K562 (cell line): ENCODE data around the gene HOXD4. TPM values are rescaled to one million over a fixed set of nuclear protein-coding genes. Genes with fewer than 3 reads are reported as not detected.

ENCODE experiments used
- ATAC-seq: fragments of 200-7000 bp; cut with Tn5 transposase; 3 replicates; pipeline ENCODE4 v1.9.1; 2020; ENCODE audit warnings: moderate library complexity
- BruUV-seq: library from RNA; stranded (reverse); fragments of 400-500 nt; replicated peaks from 2 replicates; lab custom pipeline; 2021; lab: Mats Ljungman, UMichigan
- CTCF ChIA-PET: fragments of 300-600 bp; formaldehyde crosslinking; extraction: SDS; loops from one replicate; lab custom pipeline; 2021; ENCODE audit warnings: low intra/inter-chr PET ratio; lab: Yijun Ruan, JAX
- POLR2A ChIA-PET: fragments of 300-600, 350-650 bp; sonication (Branson Sonifier 250); formaldehyde crosslinking; extraction: SDS; loops from one replicate; lab custom pipeline; 2021; ENCODE audit warnings: antibody characterized with exemption, inconsistent platforms; lab: Yijun Ruan, JAX
- DNase-seq, 4 experiments: peaks; one replicate each; pipeline versions ENCODE4 v3.0.0 to v3.0.0-alpha.2; 2011 to 2018; ENCODE audit warnings: low spot score in 3 of 4, mixed read lengths in 3 of 4; ENCODE audit errors: extremely low read depth in 1 of 4
- FAIRE-seq: peaks from 2 replicates; lab custom pipeline; 2011; peaks lifted over from hg19 to GRCh38; lab: Jason Lieb, UNC
- H2AFZ ChIP-seq: 2 replicates; pipeline ENCODE4 v1.6.0; 2011; ENCODE audit warnings: low read depth, low read length, control low read depth, inconsistent platforms
- H3K27ac ChIP-seq: fragments of 200-600 bp; 3 replicates; pipeline ENCODE4 v1.8.0; 2011; ENCODE audit warnings: low read depth, mild to moderate bottlenecking, control low read depth, inconsistent platforms, low read length, moderate library complexity, mixed read lengths; ENCODE audit errors: extremely low read depth
- H3K27me3 ChIP-seq, 2 experiments: fragments of 300-600 bp in 1 of 2; 2 replicates in 1 of 2; 3 replicates in 1 of 2; pipeline versions ENCODE4 v1.6.0 to v1.8.0; 2011; ENCODE audit warnings: inconsistent platforms in 2 of 2, low read length in 2 of 2, mild to moderate bottlenecking in 1 of 2, mixed read lengths in 1 of 2, moderate library complexity in 1 of 2; ENCODE audit not compliant: control insufficient read depth in 2 of 2, insufficient read depth in 2 of 2
- H3K36me3 ChIP-seq: fragments of 300-600 bp; 3 replicates; pipeline ENCODE4 v1.8.0; 2011; ENCODE audit warnings: mild to moderate bottlenecking, low read length, inconsistent platforms; ENCODE audit not compliant: control insufficient read depth, insufficient read depth
- H3K4me1 ChIP-seq, 2 experiments: fragments of 200-600 bp in 1 of 2; replicated peaks in 1 of 2; 2 replicates in 1 of 2; 3 replicates in 1 of 2; pipeline versions ENCODE4 v1.5.1 to v1.8.0; 2011; ENCODE audit warnings: inconsistent platforms in 2 of 2, low read length in 2 of 2, mild to moderate bottlenecking in 1 of 2, mixed read lengths in 1 of 2, moderate library complexity in 1 of 2; ENCODE audit not compliant: control insufficient read depth in 2 of 2, insufficient read depth in 2 of 2
- H3K4me2 ChIP-seq: 2 replicates; pipeline ENCODE4 v1.6.1; 2011; ENCODE audit warnings: low read length, control low read depth, inconsistent platforms, mixed read lengths; ENCODE audit not compliant: insufficient read depth
- H3K4me3 ChIP-seq: fragments of 200-600 bp; sonication (generic), shearing (Covaris generic); 2 replicates; pipeline ENCODE4 v1.5.1; 2016; ENCODE audit warnings: control low read depth, inconsistent platforms
- H3K79me2 ChIP-seq: fragments of 200-600 bp; 3 replicates; pipeline ENCODE4 v1.8.0; 2011; ENCODE audit warnings: low read length, inconsistent platforms; ENCODE audit not compliant: control insufficient read depth, insufficient read depth
- H3K9ac ChIP-seq, 2 experiments: 2 replicates each; pipeline versions ENCODE4 v1.6.0 to v1.6.1; 2011; ENCODE audit warnings: low read depth in 2 of 2, low read length in 2 of 2, control low read depth in 1 of 2, inconsistent platforms in 1 of 2, mild to moderate bottlenecking in 1 of 2, mixed read lengths in 1 of 2; ENCODE audit not compliant: insufficient read depth in 1 of 2
- H3K9me1 ChIP-seq: one replicate; pipeline ENCODE4 v1.6.0; 2011; ENCODE audit warnings: inconsistent platforms, mild to moderate bottlenecking, low read length, moderate library complexity; ENCODE audit not compliant: control insufficient read depth, insufficient read depth
- H3K9me3 ChIP-seq: replicated peaks from 2 replicates; pipeline ENCODE4 v1.5.1; 2011; ENCODE audit warnings: low read depth, low read length, inconsistent platforms; ENCODE audit not compliant: control insufficient read depth, insufficient read depth
- H4K20me1 ChIP-seq: replicated peaks from 2 replicates; pipeline ENCODE4 v1.6.1; 2011; ENCODE audit warnings: low read length, inconsistent platforms, mixed read lengths; ENCODE audit not compliant: control insufficient read depth, insufficient read depth
- BRCA1 ChIP-seq, 2 experiments: fragments of 450-650 bp in 1 of 2; sonication (generic) in 1 of 2; formaldehyde crosslinking in 1 of 2; IDR thresholded peaks; 2 replicates each; pipeline versions ENCODE4 v1.5.0 to v1.6.1; 2017 to 2020; ENCODE audit warnings: mild to moderate bottlenecking in 1 of 2, missing genetic modification reagents in 1 of 2
- C11orf30 ChIP-seq: fragments of 450-650 bp; IDR thresholded peaks from 2 replicates; pipeline ENCODE4 v1.6.1; 2016; ENCODE audit warnings: low read depth, mild to moderate bottlenecking
- TEAD1 ChIP-seq, 2 experiments: fragments of 450-650 bp in 1 of 2; sonication (generic) in 1 of 2; formaldehyde crosslinking; IDR thresholded peaks; 2 replicates each; pipeline versions ENCODE4 v1.4.0 to v1.8.0; 2020 to 2022; ENCODE audit warnings: mild to moderate bottlenecking in 2 of 2, missing genetic modification reagents in 1 of 2
- TRIM25 ChIP-seq: fragments of 450-650 bp; IDR thresholded peaks from 2 replicates; pipeline ENCODE4 v1.7.0; 2016; ENCODE audit warnings: borderline replicate concordance
- ZNF354B ChIP-seq: fragments of 250-450 bp; sonication (Bioruptor Pico); IDR thresholded peaks from 2 replicates; pipeline ENCODE4 v1.4.0; 2020
- ZNF583 ChIP-seq: fragments of 250-450 bp; sonication (Bioruptor Pico); IDR thresholded peaks from 2 replicates; pipeline ENCODE4 v1.4.0; 2020
- ZNF780A ChIP-seq: fragments of 250-450 bp; sonication (Bioruptor Pico); IDR thresholded peaks from 2 replicates; pipeline ENCODE4 v1.5.0; 2021; ENCODE audit warnings: mild to moderate bottlenecking
- WGBS: fragments of 100-300 bp; shearing (Covaris generic); methylation state at CpG from one replicate; pipeline ENCODE4 v1.1.6; 2016; ENCODE audit warnings: low coverage, mixed read lengths; ENCODE audit not compliant: insufficient coverage; ENCODE audit errors: missing lambda C conversion rate; 5-methylcytosine and 5-hydroxymethylcytosine counted together
- in situ Hi-C: fragments of 300-500 bp; cut with MboI; formaldehyde crosslinking; loops from 4 replicates; pipeline ENCODE4 v1.15.0; 2018; ENCODE audit warnings: inconsistent platforms, mixed read lengths
- intact Hi-C: fragments of 100-400 bp; cut with micrococcal nuclease; formaldehyde crosslinking; loops from 2 replicates; pipeline ENCODE4 v1.14.2; 2022
- polyA plus RNA-seq, 8 experiments: library from polyadenylated mRNA; depleted of rRNA in 4 of 8; stranded (reverse) in 5 of 8; unstranded in 3 of 8; fragments of >200 nt; fragmentation: Nextera tagmentation in 2 of 8; fragmentation: Illumina TruSeq in 1 of 8; extraction: Ambion mirVana in 2 of 8; extraction: Trizol in 1 of 8; gene quantifications; 2 replicates each; pipeline versions ENCODE4 v1.2.1 to v1.2.3, GENCODE V29; 2011 to 2014; ENCODE audit warnings: inconsistent platforms in 1 of 8, missing spikeins in 1 of 8
- total RNA-seq, 7 experiments: library from RNA; depleted of rRNA in 6 of 7; stranded (reverse); fragments of >200 nt in 6 of 7; fragmentation: Illumina TruSeq in 2 of 7; extraction: Trizol in 2 of 7; gene quantifications; 2 replicates each; pipeline versions ENCODE4 v1.2.1 to v1.2.3, GENCODE V29; 2011 to 2021; ENCODE audit warnings: low replicate concordance in 1 of 7
- TF ChIP-seq, protein P1 (sequence below): fragments of 450-650 bp; IDR thresholded peaks from 2 replicates; pipeline ENCODE4 v1.6.1; 2017; ENCODE audit warnings: mild to moderate bottlenecking, moderate library complexity
- TF ChIP-seq, protein P2 (sequence below), 2 experiments: fragments of 450-650 bp; formaldehyde crosslinking in 1 of 2; IDR thresholded peaks; 2 replicates each; pipeline versions ENCODE4 v1.4.0 to v1.6.1; 2014 to 2020; ENCODE audit warnings: mild to moderate bottlenecking in 2 of 2, borderline replicate concordance in 1 of 2, low read depth in 1 of 2
- TF ChIP-seq, protein P3 (sequence below): sonication (generic); formaldehyde crosslinking; IDR thresholded peaks from 2 replicates; pipeline ENCODE4 v1.8.1; 2022; ENCODE audit warnings: missing genetic modification reagents

Gene HOXD4
- total and polyA plus RNA-seq, 9 of the 15 experiments (the other 6 are each of a cell fraction or from before 2014, with no cell fraction given), result not detected

DNA sequence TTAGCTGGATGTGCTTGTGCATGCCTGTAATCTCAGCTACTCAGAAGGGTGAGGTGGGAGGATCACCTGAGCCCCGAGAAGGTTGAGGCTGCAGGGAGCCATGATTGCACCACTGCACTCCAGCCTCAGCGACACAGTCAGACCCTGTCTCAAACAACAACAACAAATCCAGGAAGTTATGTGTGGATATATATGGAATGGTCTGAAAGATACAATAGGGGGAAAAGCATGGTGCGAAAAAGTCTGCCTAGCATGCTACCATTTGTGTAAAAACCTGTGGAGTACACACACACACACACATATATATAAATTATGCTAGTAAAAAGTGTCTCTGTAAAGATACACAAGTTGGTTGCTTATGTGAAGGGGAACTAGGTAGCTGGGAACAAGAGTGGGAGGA is 30.2 kb downstream of the HOXD4 start:
- no peak for FAIRE-seq
- in situ Hi-C loops (no loop called here), intact Hi-C loops (no loop called here)
- no peaks in the 10 kb centered on the region for H3K36me3 ChIP-seq
- H2AFZ ChIP-seq, result no peak overlapping the region
- peaks cover 0 to 9% of the 10 kb centered on the region in 2 experiments; a peak in 1 of 5 replicates for H3K4me1 ChIP-seq
- H3K79me2 ChIP-seq, result no peaks in the 10 kb centered on the region
- no peak overlapping the region for H3K9ac ChIP-seq
- H3K4me3 ChIP-seq, result no peak overlapping the region
- no peaks in the 10 kb centered on the region for H3K9me1 ChIP-seq
- no peak for DNase-seq
- no peaks in the 10 kb centered on the region for H3K9me3 ChIP-seq
- H3K27ac ChIP-seq, result no peak overlapping the region
- no peak overlapping the region for H3K4me2 ChIP-seq
- WGBS, result 2% methylated on average over 3 of the region's 3 CpGs
- no TSS peak for BruUV-seq
- no peaks in the 10 kb centered on the region for H4K20me1 ChIP-seq
- ChIA-PET CTCF (no interaction called here), POLR2A (interaction anchor here (1.0 kb wide), 1 partner anchor 21 kb away, joined by 3 read pairs; no protein-coding TSS in a partner anchor)
- ATAC-seq, result no peak
- H3K27me3 ChIP-seq, result peaks cover 39 to 55% of the 10 kb centered on the region in 2 experiments
- TF ChIP-seq TRIM25 (no peak), TEAD1 (CRISPR knock-in tag; IDR thresholded peaks at IDR 0.05) (no peak), BRCA1 (IDR thresholded peaks at IDR 0.05) (no peak), BRCA1 (CRISPR knock-in tag; IDR thresholded peaks at IDR 0.05) (no peak), C11orf30 (no peak), ZNF583 (CRISPR knock-in tag) (no peak), ZNF354B (CRISPR knock-in tag) (no peak), ZNF780A (CRISPR knock-in tag) (no peak)
- TF ChIP-seq, protein P1, sequence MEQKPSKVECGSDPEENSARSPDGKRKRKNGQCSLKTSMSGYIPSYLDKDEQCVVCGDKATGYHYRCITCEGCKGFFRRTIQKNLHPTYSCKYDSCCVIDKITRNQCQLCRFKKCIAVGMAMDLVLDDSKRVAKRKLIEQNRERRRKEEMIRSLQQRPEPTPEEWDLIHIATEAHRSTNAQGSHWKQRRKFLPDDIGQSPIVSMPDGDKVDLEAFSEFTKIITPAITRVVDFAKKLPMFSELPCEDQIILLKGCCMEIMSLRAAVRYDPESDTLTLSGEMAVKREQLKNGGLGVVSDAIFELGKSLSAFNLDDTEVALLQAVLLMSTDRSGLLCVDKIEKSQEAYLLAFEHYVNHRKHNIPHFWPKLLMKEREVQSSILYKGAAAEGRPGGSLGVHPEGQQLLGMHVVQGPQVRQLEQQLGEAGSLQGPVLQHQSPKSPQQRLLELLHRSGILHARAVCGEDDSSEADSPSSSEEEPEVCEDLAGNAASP, result no peak
- TF ChIP-seq, protein P2, sequence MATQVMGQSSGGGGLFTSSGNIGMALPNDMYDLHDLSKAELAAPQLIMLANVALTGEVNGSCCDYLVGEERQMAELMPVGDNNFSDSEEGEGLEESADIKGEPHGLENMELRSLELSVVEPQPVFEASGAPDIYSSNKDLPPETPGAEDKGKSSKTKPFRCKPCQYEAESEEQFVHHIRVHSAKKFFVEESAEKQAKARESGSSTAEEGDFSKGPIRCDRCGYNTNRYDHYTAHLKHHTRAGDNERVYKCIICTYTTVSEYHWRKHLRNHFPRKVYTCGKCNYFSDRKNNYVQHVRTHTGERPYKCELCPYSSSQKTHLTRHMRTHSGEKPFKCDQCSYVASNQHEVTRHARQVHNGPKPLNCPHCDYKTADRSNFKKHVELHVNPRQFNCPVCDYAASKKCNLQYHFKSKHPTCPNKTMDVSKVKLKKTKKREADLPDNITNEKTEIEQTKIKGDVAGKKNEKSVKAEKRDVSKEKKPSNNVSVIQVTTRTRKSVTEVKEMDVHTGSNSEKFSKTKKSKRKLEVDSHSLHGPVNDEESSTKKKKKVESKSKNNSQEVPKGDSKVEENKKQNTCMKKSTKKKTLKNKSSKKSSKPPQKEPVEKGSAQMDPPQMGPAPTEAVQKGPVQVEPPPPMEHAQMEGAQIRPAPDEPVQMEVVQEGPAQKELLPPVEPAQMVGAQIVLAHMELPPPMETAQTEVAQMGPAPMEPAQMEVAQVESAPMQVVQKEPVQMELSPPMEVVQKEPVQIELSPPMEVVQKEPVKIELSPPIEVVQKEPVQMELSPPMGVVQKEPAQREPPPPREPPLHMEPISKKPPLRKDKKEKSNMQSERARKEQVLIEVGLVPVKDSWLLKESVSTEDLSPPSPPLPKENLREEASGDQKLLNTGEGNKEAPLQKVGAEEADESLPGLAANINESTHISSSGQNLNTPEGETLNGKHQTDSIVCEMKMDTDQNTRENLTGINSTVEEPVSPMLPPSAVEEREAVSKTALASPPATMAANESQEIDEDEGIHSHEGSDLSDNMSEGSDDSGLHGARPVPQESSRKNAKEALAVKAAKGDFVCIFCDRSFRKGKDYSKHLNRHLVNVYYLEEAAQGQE (IDR thresholded peaks at IDR 0.05; ENCODE audit: borderline replicate concordance), result no peak
- TF ChIP-seq, protein P2 (CRISPR knock-in tag; IDR thresholded peaks at IDR 0.05; ENCODE audit: low read depth), result no peak
- TF ChIP-seq, protein P3, sequence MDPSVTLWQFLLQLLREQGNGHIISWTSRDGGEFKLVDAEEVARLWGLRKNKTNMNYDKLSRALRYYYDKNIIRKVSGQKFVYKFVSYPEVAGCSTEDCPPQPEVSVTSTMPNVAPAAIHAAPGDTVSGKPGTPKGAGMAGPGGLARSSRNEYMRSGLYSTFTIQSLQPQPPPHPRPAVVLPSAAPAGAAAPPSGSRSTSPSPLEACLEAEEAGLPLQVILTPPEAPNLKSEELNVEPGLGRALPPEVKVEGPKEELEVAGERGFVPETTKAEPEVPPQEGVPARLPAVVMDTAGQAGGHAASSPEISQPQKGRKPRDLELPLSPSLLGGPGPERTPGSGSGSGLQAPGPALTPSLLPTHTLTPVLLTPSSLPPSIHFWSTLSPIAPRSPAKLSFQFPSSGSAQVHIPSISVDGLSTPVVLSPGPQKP, result no peak
